ENCODE data around the gene SLC1A2. TPM values are rescaled to one million over a fixed set of nuclear protein-coding genes. Genes with fewer than 3 reads are reported as not detected.

SLC1A2 gene
- total RNA-seq, 1 donor from 2014 or later, result 0.07 TPM

DNA sequence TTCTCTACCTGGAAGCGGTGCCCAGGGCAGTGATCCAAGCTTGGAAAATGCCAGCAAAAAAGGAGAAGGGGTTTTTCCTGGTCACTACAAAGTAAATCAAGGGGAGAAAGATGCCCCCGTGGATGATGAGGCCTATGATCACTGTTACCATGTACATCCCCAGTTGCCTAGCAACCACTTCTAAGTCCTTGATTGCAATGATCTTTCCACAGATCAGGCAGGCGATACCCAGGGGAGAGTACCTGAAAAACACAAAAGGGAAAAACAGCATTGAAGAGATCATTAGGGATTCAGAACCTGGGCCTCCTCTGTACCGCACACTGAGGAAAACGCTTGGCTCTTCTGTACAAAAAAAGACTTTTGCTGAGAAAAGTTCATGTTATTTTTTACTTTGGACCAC lies 127.1 kb downstream of the SLC1A2 start:
- no peak for DNase-seq (ENCODE audit: low spot score, unreplicated experiment)

GRCh38 chr11:35290876-35291275 lies 128.5 kb downstream of the SLC1A2 start:
- H3K27me3 Mint-ChIP-seq, result no peaks in the 10 kb centered on the region
- no peaks in the 10 kb centered on the region for H3K36me3 Mint-ChIP-seq (ENCODE audit: insufficient read depth)
- no peak overlapping the region for H3K4me3 Mint-ChIP-seq (ENCODE audit: low read depth)
- no peak for DNase-seq (ENCODE audit: low spot score, unreplicated experiment)
- no peaks in the 10 kb centered on the region for H3K4me1 Mint-ChIP-seq (ENCODE audit: low read depth)
- TF ChIP-seq, protein P1, sequence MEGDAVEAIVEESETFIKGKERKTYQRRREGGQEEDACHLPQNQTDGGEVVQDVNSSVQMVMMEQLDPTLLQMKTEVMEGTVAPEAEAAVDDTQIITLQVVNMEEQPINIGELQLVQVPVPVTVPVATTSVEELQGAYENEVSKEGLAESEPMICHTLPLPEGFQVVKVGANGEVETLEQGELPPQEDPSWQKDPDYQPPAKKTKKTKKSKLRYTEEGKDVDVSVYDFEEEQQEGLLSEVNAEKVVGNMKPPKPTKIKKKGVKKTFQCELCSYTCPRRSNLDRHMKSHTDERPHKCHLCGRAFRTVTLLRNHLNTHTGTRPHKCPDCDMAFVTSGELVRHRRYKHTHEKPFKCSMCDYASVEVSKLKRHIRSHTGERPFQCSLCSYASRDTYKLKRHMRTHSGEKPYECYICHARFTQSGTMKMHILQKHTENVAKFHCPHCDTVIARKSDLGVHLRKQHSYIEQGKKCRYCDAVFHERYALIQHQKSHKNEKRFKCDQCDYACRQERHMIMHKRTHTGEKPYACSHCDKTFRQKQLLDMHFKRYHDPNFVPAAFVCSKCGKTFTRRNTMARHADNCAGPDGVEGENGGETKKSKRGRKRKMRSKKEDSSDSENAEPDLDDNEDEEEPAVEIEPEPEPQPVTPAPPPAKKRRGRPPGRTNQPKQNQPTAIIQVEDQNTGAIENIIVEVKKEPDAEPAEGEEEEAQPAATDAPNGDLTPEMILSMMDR (IDR thresholded peaks at IDR 0.05; ENCODE audit: unreplicated experiment), result no peak
- no peak overlapping the region for H3K27ac Mint-ChIP-seq
- H3K9me3 Mint-ChIP-seq (ENCODE audit: low read depth), result no peaks in the 10 kb centered on the region

More for the DNA sequence above, 127.1 kb downstream of the SLC1A2 start:
- H3K4me1 Mint-ChIP-seq (ENCODE audit: low read depth), result no peaks in the 10 kb centered on the region
- H3K9me3 Mint-ChIP-seq (ENCODE audit: low read depth), result no peaks in the 10 kb centered on the region
- no peaks in the 10 kb centered on the region for H3K27me3 Mint-ChIP-seq
- no peak overlapping the region for H3K27ac Mint-ChIP-seq
- H3K4me3 Mint-ChIP-seq (ENCODE audit: low read depth), result no peak overlapping the region
- TF ChIP-seq, protein P1 (IDR thresholded peaks at IDR 0.05; ENCODE audit: unreplicated experiment), result no peak
- no peaks in the 10 kb centered on the region for H3K36me3 Mint-ChIP-seq (ENCODE audit: insufficient read depth)

GRCh38 chr11:35289821-35290220 lies 129.5 kb downstream of the SLC1A2 start:
- Mint-ChIP-seq H3K27me3 (no peaks in the 10 kb centered on the region), H3K27ac (no peak overlapping the region)

DNA sequence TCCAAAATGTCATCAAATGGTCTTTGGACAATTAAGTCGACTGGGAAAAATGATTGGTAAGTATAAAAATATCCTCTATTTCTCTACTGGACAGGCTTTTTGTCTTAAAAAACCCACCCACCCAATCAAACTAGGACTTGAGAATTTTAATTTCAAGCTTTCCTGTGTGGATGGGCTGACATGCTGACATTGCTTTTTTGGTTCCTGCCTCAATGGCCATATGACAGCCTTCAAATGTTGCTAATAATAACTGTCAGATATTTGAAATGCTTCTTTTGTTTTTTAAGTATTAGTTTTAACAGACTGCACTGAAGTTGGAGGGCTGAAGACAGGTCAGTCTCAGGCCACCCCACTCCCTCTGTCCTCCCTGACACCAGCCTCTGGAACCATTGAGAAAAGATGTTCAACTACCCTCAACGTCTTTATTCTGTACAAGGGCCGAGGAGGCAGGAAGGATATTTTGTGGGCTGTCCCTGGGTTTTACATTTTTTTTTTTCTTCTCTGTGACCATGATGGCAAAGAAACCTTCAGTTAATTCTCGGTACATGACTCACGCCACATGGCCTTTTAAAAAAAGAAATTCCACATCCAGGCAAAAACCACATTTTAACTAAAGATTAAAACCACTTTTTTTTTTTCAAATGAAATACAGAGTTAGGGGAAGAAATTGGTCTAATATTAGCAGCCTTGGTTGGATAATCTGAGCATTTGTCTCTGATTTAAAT lies 130.4 kb downstream of the SLC1A2 start:
- Mint-ChIP-seq H3K4me3 (ENCODE audit: low read depth) (no peak overlapping the region), H3K27me3 (no peaks in the 10 kb centered on the region), H3K36me3 (ENCODE audit: insufficient read depth) (no peaks in the 10 kb centered on the region), H3K9me3 (ENCODE audit: low read depth) (no peaks in the 10 kb centered on the region), H3K4me1 (ENCODE audit: low read depth) (no peaks in the 10 kb centered on the region), H3K27ac (no peak overlapping the region)
- no peak for DNase-seq (ENCODE audit: low spot score, unreplicated experiment)
- TF ChIP-seq, protein P1 (IDR thresholded peaks at IDR 0.05; ENCODE audit: unreplicated experiment), result no peak

More at GRCh38 chr11:35289821-35290220, 129.5 kb downstream of the SLC1A2 start:
- H3K36me3 Mint-ChIP-seq (ENCODE audit: insufficient read depth), result no peaks in the 10 kb centered on the region
- no peaks in the 10 kb centered on the region for H3K9me3 Mint-ChIP-seq (ENCODE audit: low read depth)
- no peak for DNase-seq (ENCODE audit: low spot score, unreplicated experiment)
- H3K4me3 Mint-ChIP-seq (ENCODE audit: low read depth), result no peak overlapping the region
- TF ChIP-seq, protein P1 (IDR thresholded peaks at IDR 0.05; ENCODE audit: unreplicated experiment), result no peak
- H3K4me1 Mint-ChIP-seq (ENCODE audit: low read depth), result no peaks in the 10 kb centered on the region

GRCh38 chr11:35288309-35288708 lies 131.0 kb downstream of the SLC1A2 start:
- H3K4me1 Mint-ChIP-seq (ENCODE audit: low read depth), result no peaks in the 10 kb centered on the region
- TF ChIP-seq, protein P1 (IDR thresholded peaks at IDR 0.05; ENCODE audit: unreplicated experiment), result no peak
- no peak overlapping the region for H3K4me3 Mint-ChIP-seq (ENCODE audit: low read depth)
- H3K27me3 Mint-ChIP-seq, result no peaks in the 10 kb centered on the region
- H3K27ac Mint-ChIP-seq, result no peak overlapping the region
- no peaks in the 10 kb centered on the region for H3K36me3 Mint-ChIP-seq (ENCODE audit: insufficient read depth)
- H3K9me3 Mint-ChIP-seq (ENCODE audit: low read depth), result no peaks in the 10 kb centered on the region
- DNase-seq (ENCODE audit: low spot score, unreplicated experiment), result no peak
